Fibroblast of lung (primary cell): ENCODE results near the gene PFDN1.

ENCODE experiments used
- EZH2 ChIP-seq: IDR thresholded peaks from 2 replicates; pipeline ENCODE4 v1.5.1; 2012; ENCODE audit warnings: low read length, control low read depth, mild to moderate bottlenecking; ENCODE audit errors: missing control alignments
- TF ChIP-seq, protein P1 (sequence below), 2 donors: IDR thresholded peaks in 1 of 2; conservative IDR thresholded peaks in 1 of 2; 1 replicate in 1 of 2; 2 replicates in 1 of 2; pipeline ENCODE4 v1.5.1; 2011 to 2012; ENCODE audit warnings: low read length in 2 of 2, control low read depth in 1 of 2, inconsistent platforms in 1 of 2, low read depth in 1 of 2, mild to moderate bottlenecking in 1 of 2

DNA sequence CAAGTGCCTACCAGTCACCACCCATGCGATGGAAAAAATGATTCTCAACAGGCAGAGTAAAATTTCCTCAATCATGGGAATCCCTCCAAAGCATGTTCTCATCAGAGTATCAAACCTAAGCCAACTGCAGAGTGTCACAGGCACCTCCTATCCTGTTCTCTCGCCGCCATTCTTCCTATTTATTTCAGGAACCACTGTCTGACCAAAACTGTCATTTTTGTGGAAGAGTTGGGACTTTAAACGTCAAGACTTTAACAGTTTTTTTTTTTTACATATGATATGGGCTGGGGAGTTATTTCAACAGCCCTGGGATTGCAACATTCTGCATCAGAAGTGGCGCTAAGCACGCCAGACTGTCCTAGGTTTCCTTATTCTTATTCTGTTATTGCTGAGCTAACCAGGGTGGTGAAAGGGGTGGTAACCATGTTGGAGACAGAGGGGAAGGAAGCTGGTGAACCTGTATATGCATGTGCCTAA, 29.5 kb downstream of the PFDN1 start:
- TF ChIP-seq, protein P1, sequence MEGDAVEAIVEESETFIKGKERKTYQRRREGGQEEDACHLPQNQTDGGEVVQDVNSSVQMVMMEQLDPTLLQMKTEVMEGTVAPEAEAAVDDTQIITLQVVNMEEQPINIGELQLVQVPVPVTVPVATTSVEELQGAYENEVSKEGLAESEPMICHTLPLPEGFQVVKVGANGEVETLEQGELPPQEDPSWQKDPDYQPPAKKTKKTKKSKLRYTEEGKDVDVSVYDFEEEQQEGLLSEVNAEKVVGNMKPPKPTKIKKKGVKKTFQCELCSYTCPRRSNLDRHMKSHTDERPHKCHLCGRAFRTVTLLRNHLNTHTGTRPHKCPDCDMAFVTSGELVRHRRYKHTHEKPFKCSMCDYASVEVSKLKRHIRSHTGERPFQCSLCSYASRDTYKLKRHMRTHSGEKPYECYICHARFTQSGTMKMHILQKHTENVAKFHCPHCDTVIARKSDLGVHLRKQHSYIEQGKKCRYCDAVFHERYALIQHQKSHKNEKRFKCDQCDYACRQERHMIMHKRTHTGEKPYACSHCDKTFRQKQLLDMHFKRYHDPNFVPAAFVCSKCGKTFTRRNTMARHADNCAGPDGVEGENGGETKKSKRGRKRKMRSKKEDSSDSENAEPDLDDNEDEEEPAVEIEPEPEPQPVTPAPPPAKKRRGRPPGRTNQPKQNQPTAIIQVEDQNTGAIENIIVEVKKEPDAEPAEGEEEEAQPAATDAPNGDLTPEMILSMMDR (conservative IDR thresholded peaks at IDR 0.05 in 1 of 2, IDR thresholded peaks at IDR 0.05 in 1 of 2; ENCODE audit: low read depth in 1 of 2, low read length in 2 of 2): no peak
- TF ChIP-seq EZH2: no peak
